H1 (cell line): ENCODE measurements around the gene CMBL. TPM values are rescaled to one million over a fixed set of nuclear protein-coding genes. Genes with fewer than 3 reads are reported as not detected.

Source experiments
- CTCF ChIA-PET: fragments of 300-600 bp; sonication (Branson Sonifier 250); formaldehyde crosslinking; loops from one replicate; lab custom pipeline; 2021; ENCODE audit not compliant: partially characterized antibody; lab: Charles Lee
- POLR2A ChIA-PET: fragments of 300-600 bp; sonication (Branson Sonifier 250); formaldehyde crosslinking; loops from one replicate; lab custom pipeline; 2021; ENCODE audit warnings: inconsistent platforms; ENCODE audit not compliant: partially characterized antibody; lab: Charles Lee
- DNase-seq, 2 experiments: peaks; one replicate each; pipeline versions ENCODE4 v3.0.0 to v3.0.0-alpha.2; 2010 to 2022; ENCODE audit warnings: low spot score in 2 of 2, low read depth in 1 of 2, mixed read lengths in 1 of 2
- FAIRE-seq: peaks from 2 replicates; lab custom pipeline; 2011; peaks lifted over from hg19 to GRCh38; lab: Jason Lieb, UNC
- H2AFZ ChIP-seq: 2 replicates; pipeline ENCODE4 v1.8.1; 2012; ENCODE audit warnings: low read length, inconsistent platforms
- H2AK5ac ChIP-seq: 2 replicates; pipeline ENCODE4 v1.6.1; 2013; ENCODE audit warnings: low read depth, low read length
- H2BK120ac ChIP-seq: replicated peaks from 2 replicates; pipeline ENCODE3; 2013; ENCODE audit warnings: low read depth, low read length, inconsistent platforms
- H2BK12ac ChIP-seq: 2 replicates; pipeline ENCODE4 v1.6.1; 2013; ENCODE audit warnings: low read depth, low read length
- H2BK15ac ChIP-seq: 2 replicates; pipeline ENCODE4 v1.6.1; 2013; ENCODE audit warnings: low read length
- H2BK20ac ChIP-seq: 2 replicates; pipeline ENCODE4 v1.6.1; 2013; ENCODE audit warnings: low read length
- H2BK5ac ChIP-seq: 2 replicates; pipeline ENCODE4 v1.6.1; 2013; ENCODE audit warnings: low read depth, low read length
- H3K14ac ChIP-seq: 2 replicates; pipeline ENCODE4 v1.6.1; 2013; ENCODE audit warnings: inconsistent platforms; ENCODE audit not compliant: insufficient read length
- H3K18ac ChIP-seq: 2 replicates; pipeline ENCODE4 v1.6.1; 2013; ENCODE audit warnings: low read length; ENCODE audit errors: extremely low read depth
- H3K23ac ChIP-seq: 2 replicates; pipeline ENCODE4 v1.6.1; 2013; ENCODE audit warnings: inconsistent platforms; ENCODE audit not compliant: insufficient read length
- H3K23me2 ChIP-seq: 2 replicates; pipeline ENCODE4 v1.6.1; 2013; ENCODE audit warnings: low read depth, low read length
- H3K27ac ChIP-seq: 2 replicates; pipeline ENCODE4 v1.6.1; 2011; ENCODE audit warnings: low read depth, low read length, inconsistent platforms
- H3K27me3 ChIP-seq, 4 experiments: replicated peaks in 1 of 4; 1 replicate in 1 of 4; 2 replicates in 3 of 4; pipeline versions ENCODE4 v1.6.1 to v1.8.1; 2011 to 2013; ENCODE audit warnings: low read length in 3 of 4, mild to moderate bottlenecking in 3 of 4, inconsistent platforms in 2 of 4, mixed read lengths in 2 of 4, moderate library complexity in 1 of 4; ENCODE audit not compliant: control insufficient read depth in 3 of 4, insufficient read depth in 3 of 4; ENCODE audit errors: extremely low read depth in 1 of 4
- H3K36me3 ChIP-seq, 4 experiments: 2 replicates each; pipeline versions ENCODE4 v1.6.1 to v1.8.1; 2011 to 2013; ENCODE audit warnings: mild to moderate bottlenecking in 4 of 4, low read length in 3 of 4, moderate library complexity in 2 of 4, control low read depth in 1 of 4, inconsistent platforms in 1 of 4; ENCODE audit not compliant: insufficient read depth in 4 of 4, control insufficient read depth in 2 of 4
- H3K4ac ChIP-seq: replicated peaks from 2 replicates; pipeline ENCODE3; 2013; ENCODE audit warnings: low read length, low read depth, mixed read lengths, inconsistent platforms; ENCODE audit not compliant: insufficient read length
- H3K4me1 ChIP-seq, 4 experiments: replicated peaks in 1 of 4; 1 replicate in 1 of 4; 2 replicates in 3 of 4; pipeline versions ENCODE4 v1.6.1 to v1.8.1; 2011 to 2013; ENCODE audit warnings: low read length in 3 of 4, inconsistent platforms in 2 of 4, mixed read lengths in 1 of 4; ENCODE audit not compliant: insufficient read depth in 4 of 4, control insufficient read depth in 3 of 4
- H3K4me2 ChIP-seq, 2 experiments: 2 replicates each; pipeline versions ENCODE4 v1.6.1 to v1.8.1; 2011 to 2013; ENCODE audit warnings: low read depth in 2 of 2, low read length in 2 of 2, control low read depth in 1 of 2, inconsistent platforms in 1 of 2, mild to moderate bottlenecking in 1 of 2; ENCODE audit not compliant: insufficient read depth in 1 of 2
- H3K4me3 ChIP-seq, 4 experiments: fragments of 200-600, 300-600 bp in 1 of 4; sonication (generic), shearing (Covaris generic), sonication (Bioruptor Twin) in 1 of 4; 2 replicates each; pipeline versions ENCODE4 v1.5.1 to v1.8.1; 2011 to 2016; ENCODE audit warnings: low read length in 4 of 4, low read depth in 3 of 4, control low read depth in 2 of 4, inconsistent platforms in 2 of 4, mild to moderate bottlenecking in 2 of 4, mixed read lengths in 1 of 4, moderate library complexity in 1 of 4; ENCODE audit not compliant: insufficient read depth in 2 of 4; ENCODE audit errors: extremely low read depth in 1 of 4
- H3K56ac ChIP-seq: replicated peaks from 2 replicates; pipeline ENCODE3; 2013; ENCODE audit warnings: low read depth, mild to moderate bottlenecking, mixed read lengths, low read length, inconsistent platforms; ENCODE audit not compliant: insufficient read length
- H3K79me1 ChIP-seq: 2 replicates; pipeline ENCODE4 v1.6.1; 2013; ENCODE audit warnings: low read depth, low read length, control low read depth
- H3K79me2 ChIP-seq, 2 experiments: 2 replicates each; pipeline versions ENCODE4 v1.6.1 to v1.8.1; 2012 to 2013; ENCODE audit warnings: low read length in 2 of 2, mild to moderate bottlenecking in 2 of 2, inconsistent platforms in 1 of 2; ENCODE audit not compliant: insufficient read depth in 2 of 2, control insufficient read depth in 1 of 2
- H3K9ac ChIP-seq, 4 experiments: replicated peaks in 1 of 4; 1 replicate in 1 of 4; 2 replicates in 3 of 4; pipeline versions ENCODE4 v1.6.1 to v1.8.1; 2011 to 2013; ENCODE audit warnings: low read depth in 3 of 4, low read length in 3 of 4, control low read depth in 2 of 4, mild to moderate bottlenecking in 2 of 4, moderate library complexity in 2 of 4, inconsistent platforms in 1 of 4; ENCODE audit errors: extremely low read depth in 1 of 4
- H3K9me3 ChIP-seq, 2 experiments: 2 replicates each; pipeline versions ENCODE4 v1.6.1 to v1.8.1; 2012 to 2013; ENCODE audit warnings: mild to moderate bottlenecking in 2 of 2, moderate library complexity in 2 of 2, control low read depth in 1 of 2, inconsistent platforms in 1 of 2, low read depth in 1 of 2, low read length in 1 of 2, mixed read lengths in 1 of 2; ENCODE audit not compliant: insufficient read depth in 2 of 2
- H4K20me1 ChIP-seq, 2 experiments: replicated peaks in 1 of 2; 2 replicates each; pipeline versions ENCODE3 to v1.8.1; 2011 to 2013; ENCODE audit warnings: inconsistent platforms in 2 of 2, low read length in 2 of 2, mild to moderate bottlenecking in 1 of 2; ENCODE audit not compliant: insufficient read depth in 2 of 2, control insufficient read depth in 1 of 2
- H4K5ac ChIP-seq: 2 replicates; pipeline ENCODE4 v1.6.1; 2013; ENCODE audit warnings: low read length, low read depth, mixed read lengths, inconsistent platforms; ENCODE audit not compliant: insufficient read length
- H4K8ac ChIP-seq: 2 replicates; pipeline ENCODE4 v1.8.0; 2013; ENCODE audit warnings: mild to moderate bottlenecking, moderate library complexity, low read length, inconsistent platforms; ENCODE audit not compliant: insufficient read depth; ENCODE audit errors: extremely low read depth
- H4K91ac ChIP-seq: replicated peaks from 2 replicates; pipeline ENCODE3; 2013; ENCODE audit warnings: low read length, mixed read lengths, inconsistent platforms; ENCODE audit not compliant: insufficient read length
- BCL11A ChIP-seq, 2 experiments: IDR thresholded peaks; one replicate each; pipeline ENCODE4 v1.6.1; 2011; ENCODE audit warnings: low read depth in 2 of 2, low read length in 2 of 2, mild to moderate bottlenecking in 2 of 2
- NRF1 ChIP-seq: IDR thresholded peaks from 2 replicates; pipeline ENCODE4 v1.6.1; 2011; ENCODE audit warnings: mild to moderate bottlenecking, low read depth, low read length, improper control_type of control experiment
- POU5F1 ChIP-seq: IDR thresholded peaks from 2 replicates; pipeline ENCODE4 v1.6.1; 2011; ENCODE audit warnings: low read depth, mild to moderate bottlenecking, low read length, moderate library complexity
- WGBS, 2 experiments: shearing (Covaris generic) in 1 of 2; methylation state at CpG; one replicate each; pipeline versions ENCODE4 v1.1.6 to v1.1.7; 2013 to 2015; ENCODE audit warnings: low lambda C conversion rate in 2 of 2, mixed read lengths in 2 of 2, inconsistent platforms in 1 of 2, low coverage in 1 of 2, missing lambda C conversion rate in 1 of 2; ENCODE audit not compliant: insufficient replicate concordance in 2 of 2, insufficient coverage in 1 of 2, insufficient read length in 1 of 2; ENCODE audit errors: extremely low coverage in 1 of 2, missing lambda C conversion rate in 1 of 2; 5-methylcytosine and 5-hydroxymethylcytosine counted together
- polyA plus RNA-seq, 7 experiments: library from polyadenylated mRNA; depleted of rRNA in 3 of 7; stranded (reverse) in 5 of 7; unstranded in 2 of 7; fragments of >200 nt in 5 of 7; fragments of 200-250 nt in 2 of 7; gene quantifications; 1 replicate in 5 of 7; 2 replicates in 1 of 7; 4 replicates in 1 of 7; pipeline versions ENCODE4 v1.2.1 to v1.2.3, GENCODE V29; 2011 to 2013; ENCODE audit warnings: missing spikeins in 2 of 7, mixed read lengths in 2 of 7
- total RNA-seq: library from RNA; stranded (reverse); fragmentation: NEBNext Ultra II Directional; extraction: Animal tissue kit (Norgen Biotek cat#: 25700); gene quantifications from 2 replicates; pipeline ENCODE4 v1.2.1, GENCODE V29; 2021

Gene CMBL
- total and polyA plus RNA-seq, 2 of the 8 experiments (the other 6 are each of a cell fraction or from before 2014, with no cell fraction given) = 27.9 to 32.1 TPM

- no peak overlapping the region for H3K18ac ChIP-seq
- no peak overlapping the region for H4K5ac ChIP-seq
- no peak overlapping the region for H3K56ac ChIP-seq
- CTCF ChIA-PET = no interaction called here
- no peak overlapping the region for H2BK12ac ChIP-seq
- no peak overlapping the region for H3K9ac ChIP-seq
- no peak for TF ChIP-seq BCL11A (IDR thresholded peaks at IDR 0.05; ENCODE audit: low read depth in 2 of 2, low read length in 2 of 2)
- TF ChIP-seq NRF1 = no peak
- TF ChIP-seq POU5F1 = no peak
- TF ChIP-seq, all 59 proteins: peak for 0
- Histone ChIP-seq H3K4ac (no peak overlapping the region), H3K79me2 (no peaks in the 10 kb centered on the region), H3K23ac (no peak overlapping the region), H2BK5ac (no peak overlapping the region), H3K14ac (no peak overlapping the region), H2BK20ac (no peak overlapping the region), H3K79me1 (no peaks in the 10 kb centered on the region), H2BK120ac (no peak overlapping the region), H3K36me3 (no peaks in the 10 kb centered on the region), H3K9me3 (no peaks in the 10 kb centered on the region), H3K4me2 (no peak overlapping the region), H2BK15ac (no peak overlapping the region), H4K20me1 (no peaks in the 10 kb centered on the region), H3K27ac (no peak overlapping the region), H3K23me2 (no peaks in the 10 kb centered on the region), H4K8ac (no peak overlapping the region), H3K4me1 (no peaks in the 10 kb centered on the region), H2AFZ (no peak overlapping the region), H3K4me3 (no peak overlapping the region), H2AK5ac (no peak overlapping the region), H3K27me3 (no peaks in the 10 kb centered on the region), H4K91ac (no peak overlapping the region)
- no peak for FAIRE-seq
- 86% methylated on average over 6 of the region's 6 CpGs; no CpG with 5 or more reads in 1 of the 2 experiments for WGBS, 2 experiments
- POLR2A ChIA-PET = interaction anchor here (1.2 kb wide), 1 partner anchor 59 kb away, joined by 3 read pairs; no protein-coding TSS in a partner anchor
- DNase-seq = no peak
These were observed 16.1 kb upstream of the CMBL start for GRCh38 chr5:10323588-10324488.
